A549 (cell line): ENCODE results near the gene LBP. TPM values are rescaled to one million over a fixed set of nuclear protein-coding genes. Genes with fewer than 3 reads are reported as not detected.

Experiments used
- ATAC-seq, 2 experiments: fragments of 200-7000 bp in 1 of 2; fragments of >200 bp in 1 of 2; cut with Nextera tagmentation in 1 of 2; cut with Tn5 transposase in 1 of 2; 3 replicates each; pipeline versions ENCODE4 v1.8.0 to v1.9.1; 2018 to 2020; ENCODE audit warnings: mild to moderate bottlenecking in 1 of 2, moderate library complexity in 1 of 2
- CTCF ChIA-PET: fragments of 300-600 bp; sonication (Branson Sonifier 250); formaldehyde crosslinking; extraction: SDS; loops from one replicate; lab custom pipeline; 2021; ENCODE audit warnings: antibody characterized with exemption, inconsistent platforms; lab: Yijun Ruan, JAX
- POLR2A ChIA-PET: fragments of 350-600 bp; formaldehyde crosslinking; extraction: SDS; loops from one replicate; lab custom pipeline; 2021; ENCODE audit warnings: antibody characterized with exemption, inconsistent platforms; lab: Yijun Ruan, JAX
- DNase-seq, 2 experiments: peaks; one replicate each; pipeline versions ENCODE4 v3.0.0 to v3.0.0-alpha.2; 2011 to 2016; ENCODE audit warnings: low read depth in 1 of 2, low spot score in 1 of 2
- FAIRE-seq: peaks from 2 replicates; lab custom pipeline; 2011; peaks lifted over from hg19 to GRCh38; lab: Jason Lieb, UNC
- H3K27ac ChIP-seq, 2 experiments: fragments of >200 bp; sonication (Bioruptor Twin); formaldehyde crosslinking; 3 replicates each; pipeline ENCODE4 v1.5.1; 2016 to 2017
- H3K4me1 ChIP-seq: fragments of >200 bp; sonication (Bioruptor Twin); formaldehyde crosslinking; 3 replicates; pipeline ENCODE4 v1.6.1; 2016
- H3K4me2 ChIP-seq: fragments of >200 bp; sonication (Bioruptor Twin); formaldehyde crosslinking; 3 replicates; pipeline ENCODE4 v1.6.1; 2016
- H3K4me3 ChIP-seq: fragments of >200 bp; sonication (Bioruptor Twin); formaldehyde crosslinking; 3 replicates; pipeline ENCODE4 v1.5.1; 2016
- H3K9me3 ChIP-seq: fragments of >200 bp; sonication (Bioruptor Twin); formaldehyde crosslinking; 3 replicates; pipeline ENCODE4 v1.6.1; 2016
- BCL3 ChIP-seq: fragments of >200 bp; sonication (Bioruptor Twin); formaldehyde crosslinking; IDR thresholded peaks from 3 replicates; pipeline ENCODE4 v1.6.1; 2016
- CBX2 ChIP-seq: fragments of 200-600 bp; sonication (generic); IDR thresholded peaks from 2 replicates; pipeline ENCODE4 v1.6.1; 2016; ENCODE audit warnings: low read depth, mild to moderate bottlenecking, borderline replicate concordance
- CEBPB ChIP-seq, 2 experiments: fragments of >200 bp in 1 of 2; sonication (Bioruptor Twin) in 1 of 2; formaldehyde crosslinking in 1 of 2; IDR thresholded peaks; 2 replicates each; pipeline ENCODE4 v1.6.1; 2012 to 2016
- CHD4 ChIP-seq: fragments of 200-600 bp; sonication (generic); IDR thresholded peaks from 2 replicates; pipeline ENCODE4 v1.6.1; 2016; ENCODE audit warnings: antibody characterized with exemption, mild to moderate bottlenecking, borderline replicate concordance
- EHF ChIP-seq: fragments of 250-450 bp; sonication (Bioruptor Pico); IDR thresholded peaks from 2 replicates; pipeline ENCODE4 v1.5.0; 2020; ENCODE audit warnings: mild to moderate bottlenecking
- EHMT2 ChIP-seq: fragments of 200-600 bp; sonication (generic); IDR thresholded peaks from 2 replicates; pipeline ENCODE4 v1.6.1; 2016; ENCODE audit warnings: antibody characterized with exemption, low read depth, mild to moderate bottlenecking, moderate library complexity
- EP300 ChIP-seq, 2 experiments: fragments of >200 bp; sonication (Bioruptor Twin); formaldehyde crosslinking; IDR thresholded peaks; 2 replicates in 1 of 2; 3 replicates in 1 of 2; pipeline ENCODE4 v1.6.1; 2016 to 2017
- ESRRA ChIP-seq: fragments of 150-350 bp; IDR thresholded peaks from 2 replicates; pipeline ENCODE4 v1.6.1; 2014; ENCODE audit warnings: mild to moderate bottlenecking, low read length, borderline replicate concordance
- FOSB ChIP-seq: fragments of 250-450 bp; sonication (Bioruptor Pico); IDR thresholded peaks from 2 replicates; pipeline ENCODE4 v1.5.0; 2020; ENCODE audit warnings: mild to moderate bottlenecking, moderate library complexity
- FOSL2 ChIP-seq, 2 experiments: fragments of 450-650 bp in 1 of 2; fragments of >200 bp in 1 of 2; sonication (Bioruptor Twin) in 1 of 2; formaldehyde crosslinking; IDR thresholded peaks; 2 replicates each; pipeline versions ENCODE4 v1.5.0 to v1.6.1; 2016 to 2020; ENCODE audit warnings: mild to moderate bottlenecking in 1 of 2, moderate library complexity in 1 of 2
- FOXS1 ChIP-seq: fragments of 250-450 bp; sonication (Bioruptor Pico); IDR thresholded peaks from 2 replicates; pipeline ENCODE4 v1.5.0; 2020; ENCODE audit warnings: mild to moderate bottlenecking, moderate library complexity
- GATA3 ChIP-seq: IDR thresholded peaks from 2 replicates; pipeline ENCODE4 v1.6.1; 2012; ENCODE audit warnings: borderline replicate concordance
- HDAC2 ChIP-seq: fragments of 200-600 bp; sonication (generic); IDR thresholded peaks from 2 replicates; pipeline ENCODE4 v1.6.1; 2016
- HEYL ChIP-seq: fragments of 250-450 bp; sonication (Bioruptor Pico); IDR thresholded peaks from 2 replicates; pipeline ENCODE4 v1.8.0; 2021; ENCODE audit warnings: mild to moderate bottlenecking, moderate library complexity
- HOXA7 ChIP-seq: fragments of 250-450 bp; sonication (Bioruptor Pico); IDR thresholded peaks from 2 replicates; pipeline ENCODE4 v1.5.0; 2020; ENCODE audit warnings: mild to moderate bottlenecking, moderate library complexity
- HOXB13 ChIP-seq: fragments of 250-450 bp; sonication (Bioruptor Pico); IDR thresholded peaks from 2 replicates; pipeline ENCODE4 v1.5.0; 2020; ENCODE audit warnings: low read depth, mild to moderate bottlenecking, moderate library complexity
- HOXB5 ChIP-seq: fragments of 250-450 bp; sonication (Bioruptor Pico); IDR thresholded peaks from 2 replicates; pipeline ENCODE4 v1.5.0; 2020; ENCODE audit warnings: mild to moderate bottlenecking, moderate library complexity
- JUN ChIP-seq, 2 experiments: fragments of >200 bp; sonication (Bioruptor Twin); formaldehyde crosslinking; IDR thresholded peaks; 2 replicates in 1 of 2; 3 replicates in 1 of 2; pipeline ENCODE4 v1.6.1; 2016 to 2017
- MAFK ChIP-seq: fragments of 450-650 bp; IDR thresholded peaks from 2 replicates; pipeline ENCODE4 v1.6.1; 2014; ENCODE audit not compliant: partially characterized antibody
- MAX ChIP-seq: IDR thresholded peaks from 2 replicates; pipeline ENCODE4 v1.6.1; 2012
- NPAS2 ChIP-seq: fragments of 250-450 bp; sonication (Bioruptor Pico); IDR thresholded peaks from 2 replicates; pipeline ENCODE4 v1.8.0; 2022; ENCODE audit warnings: mild to moderate bottlenecking, moderate library complexity, borderline replicate concordance
- NR3C1 ChIP-seq: fragments of >200 bp; sonication (Bioruptor Twin); formaldehyde crosslinking; IDR thresholded peaks from 3 replicates; pipeline ENCODE4 v1.6.1; 2017
- PHF8 ChIP-seq: fragments of 200-600 bp; sonication (generic); IDR thresholded peaks from 2 replicates; pipeline ENCODE4 v1.6.1; 2016; ENCODE audit warnings: low read depth, mild to moderate bottlenecking, antibody characterized with exemption, moderate library complexity, borderline replicate concordance
- RAD21 ChIP-seq, 2 experiments: fragments of >200 bp in 1 of 2; sonication (Bioruptor Twin) in 1 of 2; formaldehyde crosslinking in 1 of 2; IDR thresholded peaks in 1 of 2; conservative IDR thresholded peaks in 1 of 2; 2 replicates in 1 of 2; 3 replicates in 1 of 2; pipeline ENCODE4 v1.6.1; 2012 to 2018; ENCODE audit warnings: inconsistent platforms in 1 of 2
- RARB ChIP-seq: fragments of 250-450 bp; sonication (Bioruptor Pico); IDR thresholded peaks from 2 replicates; pipeline ENCODE4 v1.8.0; 2021; ENCODE audit warnings: mild to moderate bottlenecking, moderate library complexity
- REST ChIP-seq: fragments of 200-600 bp; sonication (generic); IDR thresholded peaks from 2 replicates; pipeline ENCODE4 v1.6.1; 2016; ENCODE audit warnings: antibody characterized with exemption, mild to moderate bottlenecking, moderate library complexity
- RFX5 ChIP-seq: fragments of 450-650 bp; IDR thresholded peaks from 2 replicates; pipeline ENCODE4 v1.7.1; 2014; ENCODE audit warnings: antibody characterized with exemption, mild to moderate bottlenecking, moderate library complexity
- RNF2 ChIP-seq: fragments of 200-600 bp; sonication (generic); IDR thresholded peaks from 2 replicates; pipeline ENCODE4 v1.6.1; 2016; ENCODE audit warnings: low read depth, mild to moderate bottlenecking, antibody characterized with exemption, moderate library complexity, borderline replicate concordance
- SMC3 ChIP-seq: fragments of >200 bp; sonication (Bioruptor Twin); formaldehyde crosslinking; IDR thresholded peaks from 3 replicates; pipeline ENCODE4 v1.6.1; 2018; ENCODE audit warnings: inconsistent platforms
- ZC3H11A ChIP-seq: fragments of 450-650 bp; IDR thresholded peaks from 2 replicates; pipeline ENCODE4 v1.6.1; 2014; ENCODE audit warnings: antibody characterized with exemption, mild to moderate bottlenecking
- ZFP36 ChIP-seq: fragments of 450-650 bp; IDR thresholded peaks from 2 replicates; pipeline ENCODE4 v1.6.1; 2014; ENCODE audit warnings: borderline replicate concordance; ENCODE audit not compliant: partially characterized antibody
- ZSCAN20 ChIP-seq: fragments of 250-450 bp; sonication (Bioruptor Pico); IDR thresholded peaks from 2 replicates; pipeline ENCODE4 v1.8.0; 2022; ENCODE audit warnings: mild to moderate bottlenecking, moderate library complexity
- WGBS: methylation state at CpG from one replicate; pipeline ENCODE4 v1.1.6; 2017; ENCODE audit errors: missing lambda C conversion rate; 5-methylcytosine and 5-hydroxymethylcytosine counted together
- polyA plus RNA-seq, 4 experiments: library from polyadenylated mRNA; depleted of rRNA in 3 of 4; stranded (reverse); fragments of >200 nt; fragmentation: RNase III in 1 of 4; extraction: RNeasy Plus Mini Kit Qiagen cat#74134 plus additional on column Dnase treatment in 1 of 4; gene quantifications; 2 replicates in 3 of 4; 3 replicates in 1 of 4; pipeline ENCODE4 v1.2.3, GENCODE V29; 2011 to 2017
- TF ChIP-seq, protein P1 (sequence below): fragments of >200 bp; sonication (Bioruptor Twin); formaldehyde crosslinking; IDR thresholded peaks from 2 replicates; pipeline ENCODE4 v1.6.1; 2016
- TF ChIP-seq, protein P2 (sequence below): fragments of 450-650 bp; IDR thresholded peaks from 2 replicates; pipeline ENCODE4 v1.6.1; 2014; ENCODE audit warnings: antibody characterized with exemption

Gene LBP
- polyA plus RNA-seq, 2 of the 4 experiments (the other 2 are of a cell fraction) = 1.3 to 2.2 TPM

- TF ChIP-seq HOXB5 (CRISPR knock-in tag) (no peak), RNF2 (no peak), RFX5 (no peak), FOSB (CRISPR knock-in tag) (no peak)
Measured at GRCh38 chr20:38336726-38337125, 9.6 kb upstream of the LBP start (continued).

GRCh38 chr20:38337561-38338140, 8.6 kb upstream of the LBP start:
- ChIA-PET POLR2A (no interaction called here), CTCF (interaction anchor here (0.8 to 1.9 kb wide), 8 partner anchors 12 to 135 kb away, joined by 3 to 8 read pairs (median 4); partner anchors contain the start of gene RALGAPB)
- Histone ChIP-seq H3K4me3 (no peak overlapping the region), H3K4me1 (no peaks in the 10 kb centered on the region), H3K4me2 (no peak overlapping the region), H3K27ac (no peak overlapping the region), H3K9me3 (peaks cover 15% of the 10 kb centered on the region)
- 7% methylated on average over 6 of the region's 6 CpGs for WGBS
- ATAC-seq = peak; percentile 63 to 95; a peak in 5 of 6 replicates
- DNase-seq = peak; percentile 58 to 84
- no peak for FAIRE-seq
- no peak for TF ChIP-seq HOXB13
- TF ChIP-seq, protein P1, sequence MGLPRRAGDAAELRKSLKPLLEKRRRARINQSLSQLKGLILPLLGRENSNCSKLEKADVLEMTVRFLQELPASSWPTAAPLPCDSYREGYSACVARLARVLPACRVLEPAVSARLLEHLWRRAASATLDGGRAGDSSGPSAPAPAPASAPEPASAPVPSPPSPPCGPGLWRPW = no peak
- TF ChIP-seq CHD4 = no peak
- TF ChIP-seq EP300 (IDR thresholded peaks at IDR 0.05) = no peak
- TF ChIP-seq HEYL (CRISPR knock-in tag) = no peak
- TF ChIP-seq EHF (CRISPR knock-in tag) = no peak
- TF ChIP-seq JUN (IDR thresholded peaks at IDR 0.05) = no peak
- TF ChIP-seq, protein P2, sequence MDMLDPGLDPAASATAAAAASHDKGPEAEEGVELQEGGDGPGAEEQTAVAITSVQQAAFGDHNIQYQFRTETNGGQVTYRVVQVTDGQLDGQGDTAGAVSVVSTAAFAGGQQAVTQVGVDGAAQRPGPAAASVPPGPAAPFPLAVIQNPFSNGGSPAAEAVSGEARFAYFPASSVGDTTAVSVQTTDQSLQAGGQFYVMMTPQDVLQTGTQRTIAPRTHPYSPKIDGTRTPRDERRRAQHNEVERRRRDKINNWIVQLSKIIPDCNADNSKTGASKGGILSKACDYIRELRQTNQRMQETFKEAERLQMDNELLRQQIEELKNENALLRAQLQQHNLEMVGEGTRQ = no peak
- TF ChIP-seq SMC3 = 0 out of 3 replicates have a peak, but pooled peaks have one; percentile 21
- TF ChIP-seq RARB (CRISPR knock-in tag) = no peak
- TF ChIP-seq FOSL2 (IDR thresholded peaks at IDR 0.05) = no peak
- TF ChIP-seq FOSL2 (CRISPR knock-in tag; IDR thresholded peaks at IDR 0.05) = 0 out of 2 replicates have a peak, but pooled peaks have one; percentile 27
- TF ChIP-seq FOXS1 (CRISPR knock-in tag) = no peak
- no peak for TF ChIP-seq NR3C1
- TF ChIP-seq RNF2 = no peak
- TF ChIP-seq MAFK = no peak
- no peak for TF ChIP-seq CEBPB (IDR thresholded peaks at IDR 0.05)
- no peak for TF ChIP-seq NPAS2 (CRISPR knock-in tag)
- TF ChIP-seq REST = no peak
- TF ChIP-seq RAD21 (conservative IDR thresholded peaks at IDR 0.05 in 1 of 2, IDR thresholded peaks at IDR 0.05 in 1 of 2) = peak; percentile 43 to 78
- no peak; the same call in 1 of the 2 replicates for TF ChIP-seq GATA3
- TF ChIP-seq RFX5 = no peak
- TF ChIP-seq HOXA7 (CRISPR knock-in tag) = no peak
- no peak for TF ChIP-seq EHMT2
- TF ChIP-seq HDAC2 = no peak
- no peak for TF ChIP-seq PHF8
- no peak for TF ChIP-seq ESRRA
- no peak for TF ChIP-seq ZC3H11A
- TF ChIP-seq CBX2 = no peak
- no peak for TF ChIP-seq ZSCAN20
- no peak for TF ChIP-seq ZFP36
- no peak for TF ChIP-seq MAX
- no peak for TF ChIP-seq BCL3
